Testis (tissue), 3 donors: ENCODE data around the gene OR5C1. TPM values are rescaled to one million over a fixed set of nuclear protein-coding genes. Genes with fewer than 3 reads are reported as not detected.

ENCODE experiments used
- DNase-seq: peaks from one replicate; pipeline ENCODE4 v3.0.0-alpha.2; 2019
- H3K27ac ChIP-seq, 2 donors: fragments of 200-600 bp; sonication (generic); one replicate each; pipeline ENCODE4 v1.5.1; 2019
- H3K27me3 ChIP-seq: fragments of 200-600 bp; sonication (generic); one replicate; pipeline ENCODE4 v1.5.1; 2019
- H3K36me3 ChIP-seq: fragments of 200-600 bp; sonication (generic); one replicate; pipeline ENCODE4 v1.5.1; 2017; ENCODE audit warnings: low read depth; ENCODE audit errors: missing control alignments
- H3K4me1 ChIP-seq: fragments of 200-600 bp; sonication (generic); one replicate; pipeline ENCODE4 v1.5.1; 2019
- H3K4me3 ChIP-seq, 2 donors: fragments of 200-600 bp; sonication (generic); one replicate each; pipeline ENCODE4 v1.5.1; 2017 to 2019
- H3K9me3 ChIP-seq: fragments of 200-600 bp; sonication (generic); one replicate; pipeline ENCODE4 v1.5.1; 2017
- POLR2A ChIP-seq: fragments of 450-650 bp; IDR thresholded peaks from one replicate; pipeline ENCODE4 v1.6.1; 2017; ENCODE audit warnings: antibody characterized with exemption, mild to moderate bottlenecking, moderate library complexity
- WGBS, 2 donors: methylation state at CpG; one replicate each; pipeline ENCODE4 v1.1.5; 2018; 5-methylcytosine and 5-hydroxymethylcytosine counted together
- intact Hi-C: fragments of 100-400 bp; cut with DNase I; formaldehyde crosslinking; loops from one replicate; pipeline ENCODE4 v1.15.1; 2023; ENCODE audit warnings: low total_unique reads
- polyA plus RNA-seq: library from polyadenylated mRNA; stranded (reverse); fragments of 350-450 nt; fragmentation: Illumina TruSeq; extraction: RNeasy Lipid Tissue Mini Kit (QIAGEN cat#74804); gene quantifications from one replicate; pipeline ENCODE4 v1.2.3, GENCODE V29; 2014; ENCODE audit warnings: low read depth, low replicate concordance; ENCODE audit not compliant: insufficient read depth
- total RNA-seq, 2 donors: library from RNA; depleted of rRNA; stranded (reverse); fragments of >200 nt; gene quantifications; one replicate each; pipeline ENCODE4 v1.2.3, GENCODE V29; 2016
- TF ChIP-seq, protein P1 (sequence below), 3 experiments: fragments of 450-650 bp in 2 of 3; fragments of 200-600 bp in 1 of 3; sonication (generic) in 1 of 3; IDR thresholded peaks; one replicate each; pipeline ENCODE4 v1.5.1; 2016 to 2019; ENCODE audit warnings: antibody characterized with exemption in 3 of 3, mild to moderate bottlenecking in 2 of 3, moderate library complexity in 1 of 3

OR5C1 gene
- total and polyA plus RNA-seq, 3 donors from 2014 or later = not detected

DNA sequence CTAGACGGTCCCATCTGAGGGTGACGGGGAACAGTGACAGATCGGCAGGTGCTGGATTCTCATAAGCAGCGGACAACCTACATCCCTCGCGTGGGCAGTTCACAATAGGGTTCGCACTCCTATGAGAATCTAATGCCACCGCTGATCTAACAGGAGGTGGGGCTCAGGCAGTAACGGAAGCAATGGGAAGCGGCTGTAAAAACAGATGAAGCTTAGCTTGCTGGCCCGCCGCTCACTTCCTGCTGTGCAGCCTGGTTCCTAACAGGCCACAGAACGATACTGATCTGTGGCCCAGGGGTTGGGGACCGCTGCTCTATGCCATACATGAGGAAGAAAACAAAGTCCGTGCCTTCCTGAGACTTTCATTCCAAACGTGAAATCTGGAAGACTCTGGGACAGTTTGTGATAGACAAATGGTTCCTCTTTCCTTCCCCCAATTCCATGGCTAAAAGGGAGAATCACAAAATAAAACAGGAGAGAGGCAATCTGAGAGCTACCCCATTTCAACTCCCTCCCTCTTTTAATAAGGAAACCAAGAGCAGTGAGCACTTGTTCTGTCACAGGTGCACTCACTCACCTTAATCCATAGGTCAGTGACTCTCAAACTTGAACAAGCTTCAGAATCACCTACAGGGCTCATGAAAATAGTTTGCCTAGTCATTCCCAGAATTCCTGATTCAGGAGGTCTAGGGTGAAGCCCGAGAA lies 27.6 kb downstream of the OR5C1 start:
- intact Hi-C loops = no loop called here
- Histone ChIP-seq H3K27me3 (no peaks in the 10 kb centered on the region), H3K36me3 (no peaks in the 10 kb centered on the region), H3K9me3 (no peaks in the 10 kb centered on the region), H3K27ac (no peak overlapping the region), H3K4me1 (peaks cover 6% of the 10 kb centered on the region), H3K4me3 (no peak overlapping the region)
- WGBS, 2 donors = 73 to 77% methylated on average over 17 of the region's 17 CpGs
- TF ChIP-seq POLR2A = no peak
- TF ChIP-seq, protein P1, sequence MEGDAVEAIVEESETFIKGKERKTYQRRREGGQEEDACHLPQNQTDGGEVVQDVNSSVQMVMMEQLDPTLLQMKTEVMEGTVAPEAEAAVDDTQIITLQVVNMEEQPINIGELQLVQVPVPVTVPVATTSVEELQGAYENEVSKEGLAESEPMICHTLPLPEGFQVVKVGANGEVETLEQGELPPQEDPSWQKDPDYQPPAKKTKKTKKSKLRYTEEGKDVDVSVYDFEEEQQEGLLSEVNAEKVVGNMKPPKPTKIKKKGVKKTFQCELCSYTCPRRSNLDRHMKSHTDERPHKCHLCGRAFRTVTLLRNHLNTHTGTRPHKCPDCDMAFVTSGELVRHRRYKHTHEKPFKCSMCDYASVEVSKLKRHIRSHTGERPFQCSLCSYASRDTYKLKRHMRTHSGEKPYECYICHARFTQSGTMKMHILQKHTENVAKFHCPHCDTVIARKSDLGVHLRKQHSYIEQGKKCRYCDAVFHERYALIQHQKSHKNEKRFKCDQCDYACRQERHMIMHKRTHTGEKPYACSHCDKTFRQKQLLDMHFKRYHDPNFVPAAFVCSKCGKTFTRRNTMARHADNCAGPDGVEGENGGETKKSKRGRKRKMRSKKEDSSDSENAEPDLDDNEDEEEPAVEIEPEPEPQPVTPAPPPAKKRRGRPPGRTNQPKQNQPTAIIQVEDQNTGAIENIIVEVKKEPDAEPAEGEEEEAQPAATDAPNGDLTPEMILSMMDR (IDR thresholded peaks at IDR 0.05) = no peak
- DNase-seq = no peak

DNA sequence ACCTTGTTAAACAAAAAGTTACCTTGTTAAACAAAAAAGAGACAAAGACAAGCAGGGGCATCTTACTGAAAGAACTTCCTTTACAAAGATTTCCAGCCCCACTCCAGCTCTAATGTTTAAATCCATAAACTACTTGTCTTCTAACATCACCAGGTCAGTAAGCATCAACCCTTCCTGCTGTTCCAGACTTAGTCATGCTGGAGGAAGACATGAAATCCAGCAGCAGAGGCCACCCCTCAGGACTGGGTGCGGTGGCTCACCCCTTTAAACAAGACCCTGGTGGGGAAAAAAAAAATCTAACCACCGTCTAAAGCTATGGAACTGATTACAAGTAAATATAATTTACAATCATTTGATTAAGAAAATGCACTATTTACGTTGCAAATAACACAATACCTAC lies 30.6 kb downstream of the OR5C1 start:
- TF ChIP-seq, protein P1 (IDR thresholded peaks at IDR 0.05) = no peak
- no peak for TF ChIP-seq POLR2A
- Histone ChIP-seq H3K36me3 (no peaks in the 10 kb centered on the region), H3K4me3 (no peak overlapping the region), H3K9me3 (no peaks in the 10 kb centered on the region), H3K27me3 (no peaks in the 10 kb centered on the region), H3K27ac (no peak overlapping the region), H3K4me1 (peaks cover 12% of the 10 kb centered on the region)
- intact Hi-C loops = no loop called here
- DNase-seq = no peak
- 82 to 87% methylated on average over 3 of the region's 3 CpGs for WGBS, 2 donors

DNA sequence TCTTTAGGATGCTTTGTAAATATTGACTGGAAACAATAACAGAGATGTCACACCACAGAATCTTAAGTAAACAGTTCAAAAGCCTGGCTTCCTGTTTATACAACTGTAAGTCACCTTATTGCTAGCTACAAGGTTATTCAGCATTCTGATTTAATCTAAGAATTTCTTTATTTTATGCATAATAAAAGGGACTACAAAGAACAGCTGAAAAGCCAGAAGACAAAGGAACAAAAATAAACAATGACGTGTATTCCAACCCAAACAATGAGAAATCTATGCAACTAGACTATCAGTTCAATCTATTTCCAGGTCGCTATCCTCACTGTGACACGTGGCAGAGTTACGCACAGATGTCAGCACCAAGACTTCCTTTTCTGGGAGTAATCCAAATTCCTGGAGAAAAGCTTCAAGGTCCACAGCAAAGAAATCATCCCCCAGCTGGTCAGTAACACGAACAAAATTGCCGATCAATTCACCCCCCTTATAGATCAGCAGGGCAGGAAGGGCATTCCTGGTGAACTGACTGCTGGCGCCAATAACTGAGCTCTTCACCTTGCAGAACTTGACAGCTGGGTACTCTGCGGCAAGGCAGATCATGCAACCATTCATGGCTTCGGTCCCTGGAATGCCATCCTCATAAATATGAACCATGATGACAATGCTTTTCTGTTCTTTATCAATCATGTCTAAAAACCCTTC lies 31.2 kb downstream of the OR5C1 start:
- no peak overlapping the region for H3K27ac ChIP-seq
- intact Hi-C loops = no loop called here
- TF ChIP-seq, protein P1 (IDR thresholded peaks at IDR 0.05) = no peak
- no peak for TF ChIP-seq POLR2A
- no peaks in the 10 kb centered on the region for H3K27me3 ChIP-seq
- WGBS, 2 donors = 67 to 68% methylated on average over 9 of the region's 9 CpGs
- no peaks in the 10 kb centered on the region for H3K36me3 ChIP-seq
- no peaks in the 10 kb centered on the region for H3K9me3 ChIP-seq
- no peak overlapping the region for H3K4me3 ChIP-seq
- H3K4me1 ChIP-seq = peaks cover 12% of the 10 kb centered on the region
- DNase-seq = no peak

DNA sequence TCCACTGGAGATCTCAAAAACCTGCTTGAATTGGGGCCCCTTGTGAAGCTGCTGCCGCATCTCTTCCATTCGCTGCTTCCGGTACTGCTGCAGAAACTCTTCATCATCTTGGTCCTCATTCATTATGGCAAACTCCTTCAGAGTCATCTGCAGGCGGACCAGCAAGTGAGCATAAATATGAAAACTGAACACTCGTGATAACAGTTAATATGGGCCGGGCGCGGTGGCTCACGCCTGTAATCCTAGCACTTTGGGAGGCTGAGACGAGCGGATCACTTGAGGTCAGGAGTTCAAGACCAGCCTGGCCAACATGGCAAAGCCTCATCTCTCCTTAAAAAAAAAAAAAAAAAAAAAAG lies 31.7 kb downstream of the OR5C1 start:
- no peak for DNase-seq
- 95% methylated on average over 11 of the region's 11 CpGs for WGBS, 2 donors
- intact Hi-C loops = no loop called here
- no peak overlapping the region for H3K27ac ChIP-seq
- no peak overlapping the region for H3K4me3 ChIP-seq
- no peaks in the 10 kb centered on the region for H3K27me3 ChIP-seq
- peaks cover 12% of the 10 kb centered on the region for H3K4me1 ChIP-seq
- no peaks in the 10 kb centered on the region for H3K9me3 ChIP-seq
- no peak for TF ChIP-seq POLR2A
- TF ChIP-seq, protein P1 (IDR thresholded peaks at IDR 0.05) = no peak
- H3K36me3 ChIP-seq = no peaks in the 10 kb centered on the region
